ENCODE measurements around the gene COL4A5.

GRCh38 chrX:108601276-108601675, 161.6 kb downstream of the COL4A5 start:
- TF ChIP-seq CTCF (conservative IDR thresholded peaks at IDR 0.05 in 1 of 2, IDR thresholded peaks at IDR 0.05 in 1 of 2; ENCODE audit: extremely low read depth in 1 of 2, insufficient read depth in 1 of 2, low read depth in 1 of 2, low read length in 2 of 2) (no peak), EZH2 (IDR thresholded peaks at IDR 0.05; ENCODE audit: borderline replicate concordance, low read length) (no peak)

All from mammary epithelial cell (primary cell).